Activated T-helper 1 cell treated with anti-CD3 and anti-CD28 coated beads, Interleukin-2, amount 50 U/mL, for 16 hours (primary cell): ENCODE data around the gene PLET1.

Source experiments
- DNase-seq, 2 donors: peaks; one replicate each; pipeline ENCODE4 v3.0.0-alpha.2; 2020; ENCODE audit warnings: low read depth in 1 of 2, low spot score in 1 of 2

The PLET1 gene, protein sequence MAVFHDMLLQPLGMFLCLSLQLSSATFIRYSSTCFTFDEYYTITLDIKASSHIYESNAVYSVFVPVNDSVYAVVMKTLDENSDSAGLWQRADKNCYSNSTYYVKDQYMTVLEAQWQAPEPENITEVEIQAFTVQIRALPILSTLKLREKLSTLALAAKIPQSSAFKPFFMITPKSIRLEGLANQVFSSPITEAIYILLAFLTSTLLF

DNA sequence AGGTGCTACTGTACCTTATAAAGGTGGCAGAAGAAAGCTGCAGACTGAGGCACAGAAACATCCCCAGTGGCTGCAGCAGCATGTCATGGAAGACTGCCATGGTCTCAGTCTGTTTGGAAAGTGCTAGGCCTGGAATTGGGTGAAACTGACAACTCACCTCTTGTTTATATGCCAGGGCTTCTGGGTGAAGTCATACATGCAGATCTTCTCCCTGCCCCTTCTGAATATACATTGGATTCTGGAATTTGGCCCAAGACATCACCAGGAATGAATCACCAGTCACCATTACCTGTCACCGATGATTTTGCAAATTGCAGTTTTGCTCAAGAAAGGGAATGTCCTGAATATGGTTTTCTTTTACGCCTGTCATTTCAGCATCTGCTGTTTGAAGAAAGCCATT, at the start of gene PLET1:
Gene PLET1, minus strand, starts transcription at position 371 of the 400 bp plus-strand sequence. Its CDS starts 271 bp downstream, at position 100.
- DNase-seq, result no peak

DNA sequence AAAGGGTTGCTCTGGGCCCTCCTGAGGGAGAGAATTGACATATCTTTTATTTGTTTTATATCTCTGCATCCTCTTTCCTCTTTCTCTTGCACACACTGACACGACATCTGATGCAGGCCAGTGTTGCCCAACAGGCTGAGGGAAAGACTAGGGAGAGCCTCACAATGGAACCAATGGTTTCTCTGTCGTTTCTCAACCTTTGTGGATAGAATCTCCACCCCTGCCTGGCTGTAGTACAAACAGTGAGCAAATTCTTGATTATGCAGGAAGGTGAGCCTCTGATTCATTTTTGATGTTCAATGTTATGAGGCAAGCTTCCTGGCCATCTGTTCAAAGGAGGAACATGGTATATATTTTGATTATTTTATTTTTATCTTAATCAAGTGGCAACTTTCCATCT, 49.8 kb upstream of the PLET1 start:
- DNase-seq, result no peak

GRCh38 chr11:112308651-112309050, 48.0 kb upstream of the PLET1 start:
- no peak for DNase-seq

- no peak for DNase-seq
These were observed 47.0 kb upstream of the PLET1 start for GRCh38 chr11:112307616-112308015.

- DNase-seq, result no peak
These were observed 45.6 kb upstream of the PLET1 start for GRCh38 chr11:112306230-112306629.

DNA sequence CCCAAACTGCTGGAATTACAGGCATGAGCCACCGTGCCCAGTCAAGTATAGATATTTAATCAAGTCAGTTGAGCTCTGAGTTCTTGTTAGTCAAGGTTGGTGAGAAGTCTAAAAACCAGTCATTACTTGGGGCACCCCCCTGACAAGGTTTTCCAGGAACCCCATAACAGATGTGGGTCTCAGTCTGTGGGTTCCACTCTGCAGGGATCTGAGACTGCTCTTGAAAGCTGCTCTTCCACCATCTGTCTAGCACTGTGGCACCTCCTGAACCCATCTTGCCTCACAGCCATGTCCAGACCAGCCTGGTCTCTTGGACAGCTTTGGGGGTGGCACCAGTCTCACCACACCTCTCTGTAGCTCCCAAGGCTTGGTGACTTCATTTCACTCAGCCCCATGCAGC, 44.3 kb upstream of the PLET1 start:
- DNase-seq, result no peak

- DNase-seq, result no peak
These were observed 43.0 kb upstream of the PLET1 start for GRCh38 chr11:112303616-112304015.

GRCh38 chr11:112302226-112302868, 41.7 kb upstream of the PLET1 start:
- DNase-seq, result no peak

DNA sequence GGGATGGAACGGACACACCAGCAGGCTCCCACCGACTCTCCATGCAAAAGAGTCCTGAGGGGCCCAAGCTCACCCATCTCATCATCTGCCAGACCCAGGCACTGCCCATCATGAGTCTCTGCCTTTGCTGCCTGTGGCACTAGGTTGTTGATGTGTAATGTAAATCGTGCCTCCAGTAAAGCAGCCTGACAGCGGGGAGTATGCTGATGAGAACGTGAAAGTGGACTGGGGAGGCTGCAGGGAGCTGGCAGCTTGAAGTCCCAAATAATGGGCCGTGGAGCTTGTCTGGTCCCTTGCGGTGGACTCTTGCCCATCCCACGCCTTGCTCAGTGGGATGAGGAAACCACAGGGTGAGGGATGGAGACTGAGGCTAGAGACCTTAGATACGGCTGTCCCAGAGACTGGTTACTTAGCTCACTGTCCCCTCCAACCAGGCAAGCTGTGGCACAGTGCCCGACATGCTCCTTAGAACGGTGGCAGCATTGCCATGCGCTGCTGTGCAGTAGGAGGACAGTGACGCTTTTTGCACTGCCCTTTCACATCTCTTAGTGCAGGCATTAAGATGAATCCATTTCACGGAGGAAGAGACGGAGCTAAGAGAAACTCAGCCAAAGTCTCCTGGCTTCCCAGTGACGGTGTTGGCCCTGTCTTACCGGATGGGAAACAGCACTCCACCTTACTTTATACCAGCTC, 39.6 kb upstream of the PLET1 start:
- no peak for DNase-seq

DNA sequence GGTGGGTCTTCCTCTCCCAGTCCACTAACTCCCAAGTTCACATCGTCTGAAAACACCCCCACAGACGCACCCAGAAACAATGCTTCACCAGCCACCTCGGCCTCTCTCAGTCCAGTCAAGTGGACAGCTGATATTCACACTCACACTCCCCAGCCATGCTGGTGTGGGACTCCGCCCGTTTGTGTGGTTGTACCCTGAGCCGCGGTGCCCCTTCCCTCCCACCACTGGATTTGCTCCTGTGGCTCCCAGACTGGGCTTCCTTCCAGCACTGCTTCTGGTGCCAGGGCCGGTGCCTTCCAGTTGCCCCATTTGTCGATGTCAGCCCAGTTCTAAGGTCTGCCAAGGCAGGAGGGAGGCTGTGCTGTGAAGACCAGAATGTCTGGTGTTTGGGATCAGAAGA, 37.9 kb upstream of the PLET1 start:
- no peak for DNase-seq

DNA sequence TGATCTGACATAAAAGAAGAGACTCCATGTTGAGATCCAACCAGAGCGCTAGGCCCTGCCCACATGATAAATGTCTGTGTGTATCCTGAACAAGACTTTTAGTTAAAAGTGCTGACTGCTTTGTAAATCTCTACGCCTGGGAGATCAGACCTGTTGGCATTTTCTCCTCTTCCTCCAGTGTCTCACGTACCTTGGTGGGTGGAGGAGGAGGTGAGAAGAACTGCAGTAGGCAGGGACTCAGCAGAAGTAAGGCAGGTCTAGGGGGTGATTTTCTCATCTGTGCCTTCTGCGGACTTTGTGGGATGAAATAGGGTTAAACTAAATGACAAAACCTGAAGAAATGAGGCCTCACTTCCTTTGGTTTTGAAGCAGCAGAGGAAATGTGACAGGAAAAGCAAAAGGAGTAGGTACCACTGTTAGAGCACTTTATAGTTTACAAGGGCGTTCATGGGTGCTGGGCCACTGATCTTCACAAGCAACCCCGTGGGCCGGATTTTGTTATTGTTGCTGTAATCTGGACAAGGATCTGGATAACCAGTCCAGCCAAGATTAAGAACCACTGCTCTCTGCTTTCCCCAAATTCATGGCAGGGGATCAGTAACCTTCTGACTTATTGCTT, 36.7 kb upstream of the PLET1 start:
- DNase-seq, result no peak

DNA sequence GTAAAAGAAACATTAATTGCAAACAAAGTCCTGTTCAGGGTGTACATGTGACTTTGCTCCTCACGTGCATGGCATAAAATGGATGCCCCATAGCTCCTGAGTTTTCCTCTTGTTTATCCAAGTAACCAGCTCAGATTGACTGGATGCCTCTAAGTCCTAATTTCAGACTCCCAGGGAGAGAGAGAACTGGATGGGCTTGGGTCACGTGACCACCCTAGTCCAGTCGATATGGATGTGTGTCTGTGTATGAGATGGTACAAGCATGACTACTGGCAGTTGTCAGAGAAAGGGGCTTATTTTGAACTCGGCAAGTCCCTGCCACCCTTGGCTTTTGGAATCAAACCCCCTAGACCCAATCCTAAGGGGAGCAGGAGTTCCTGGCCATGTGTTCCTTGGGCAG, 35.4 kb upstream of the PLET1 start:
- DNase-seq, result no peak

- DNase-seq, result no peak
These were observed 34.2 kb upstream of the PLET1 start for GRCh38 chr11:112294688-112295340.

DNA sequence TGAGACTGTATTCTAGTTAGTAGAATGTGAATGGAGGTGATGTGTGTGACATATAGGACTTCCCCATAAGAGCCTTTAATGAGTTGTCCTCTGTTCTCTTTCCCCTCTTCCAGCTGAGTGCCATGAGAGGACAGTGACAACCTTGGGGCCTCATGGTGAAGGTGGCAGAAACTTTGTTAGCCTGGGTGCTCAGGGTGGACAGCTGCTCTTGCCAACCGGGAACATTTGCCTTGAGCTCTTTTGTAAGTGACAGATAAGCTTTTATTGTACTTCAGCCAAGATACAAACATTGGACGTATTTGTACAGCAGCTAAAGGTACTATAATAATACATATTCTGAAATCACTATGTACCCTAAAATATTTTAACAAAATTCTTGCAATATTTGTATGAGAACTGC, 33.0 kb upstream of the PLET1 start:
- no peak for DNase-seq

DNA sequence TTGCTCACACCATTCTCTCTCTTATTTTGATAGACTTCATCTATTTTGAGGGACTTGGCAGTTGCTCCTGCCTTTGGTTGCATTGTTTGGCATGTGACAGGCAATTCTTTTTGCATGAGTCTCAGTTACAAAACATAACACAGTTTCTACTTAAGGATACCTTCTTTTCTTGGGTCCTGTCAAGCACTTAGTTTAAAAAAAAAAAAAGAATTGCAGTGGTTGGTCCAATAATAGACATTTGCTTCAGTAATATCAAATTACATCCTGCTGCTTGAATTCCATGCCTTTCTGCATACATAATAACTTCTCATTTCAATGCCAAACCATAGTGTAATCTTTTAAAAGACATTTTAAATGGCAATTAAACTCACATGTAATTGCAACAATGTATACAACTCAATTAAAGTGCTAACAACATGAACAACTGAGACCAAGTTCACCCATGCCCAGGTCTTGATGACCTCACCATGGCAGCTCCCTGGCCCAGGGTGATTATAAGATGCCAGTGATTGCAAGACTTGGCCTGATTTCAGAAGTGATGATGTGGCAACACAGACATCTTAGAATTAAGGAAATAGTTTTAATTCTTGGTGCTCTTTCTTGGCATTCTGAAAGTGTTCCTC, 32.2 kb upstream of the PLET1 start:
- DNase-seq, result no peak

DNA sequence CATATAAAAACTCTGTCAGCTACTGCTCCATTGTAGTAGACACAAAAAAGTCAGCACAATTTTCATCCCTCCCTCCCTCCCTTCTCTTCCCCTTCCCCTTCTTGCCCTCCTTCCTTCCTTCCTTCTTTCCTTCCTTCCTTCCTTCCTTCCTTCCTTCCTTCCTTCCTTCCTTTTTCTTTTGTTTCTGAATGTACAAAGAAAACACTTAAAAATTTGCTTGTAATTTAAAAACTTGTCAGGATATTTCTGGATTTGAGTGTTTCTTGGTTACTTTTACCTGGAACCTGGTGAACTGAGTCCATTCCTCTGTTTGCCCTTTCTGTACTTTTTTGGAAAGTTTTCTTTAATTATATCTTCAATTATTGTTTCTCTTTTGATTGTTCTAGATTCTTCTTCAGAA, 31.5 kb upstream of the PLET1 start:
- no peak for DNase-seq

GRCh38 chr11:112291191-112291590, 30.5 kb upstream of the PLET1 start:
- DNase-seq, result no peak

- no peak for DNase-seq
These were observed 29.8 kb upstream of the PLET1 start for GRCh38 chr11:112290493-112290850.

DNA sequence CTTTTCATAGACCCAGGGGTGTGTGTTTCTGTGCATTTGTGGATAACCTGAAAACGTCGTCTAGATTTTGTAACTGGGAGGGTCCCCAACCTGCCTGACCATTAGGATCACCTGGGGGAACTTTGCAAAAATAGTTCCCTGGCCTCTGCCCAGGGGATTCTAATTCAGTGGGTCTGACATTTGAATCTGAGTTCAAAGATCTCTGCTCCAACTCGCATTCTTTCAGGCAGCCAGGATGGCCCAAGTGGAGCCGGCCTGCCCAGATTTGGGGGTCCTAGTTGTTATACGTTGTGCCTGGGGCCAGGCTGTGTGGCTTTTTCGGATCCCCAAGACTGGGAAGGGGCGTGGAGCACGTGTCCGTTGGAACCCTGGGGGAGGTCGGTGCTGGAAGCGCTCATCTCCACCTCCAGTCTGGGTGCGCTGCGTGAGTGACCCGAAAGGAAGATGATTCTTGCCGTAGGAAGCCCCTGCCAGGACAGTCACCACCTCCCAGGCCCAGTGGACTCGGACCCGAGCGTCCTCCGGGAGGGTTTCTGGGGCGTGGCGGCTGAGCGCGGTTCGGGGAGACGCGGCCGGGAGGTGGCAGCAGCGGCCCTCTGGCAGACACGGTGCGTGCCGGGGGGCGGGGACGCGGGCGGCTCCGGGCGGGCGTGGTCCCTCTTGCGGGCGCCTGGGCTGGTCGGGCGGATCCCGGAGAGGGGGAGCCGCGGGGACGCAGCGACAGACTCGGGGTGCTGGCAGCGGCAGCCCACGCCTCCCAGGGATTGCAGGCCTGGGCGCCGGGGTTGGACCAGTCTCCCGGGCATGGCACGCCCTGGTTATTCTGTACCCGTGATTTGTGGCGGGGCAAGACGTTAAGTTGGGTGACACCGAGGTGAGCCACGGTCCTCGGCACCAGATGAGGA, 29.2 kb upstream of the PLET1 start:
- peak; percentile 65 to 72 for DNase-seq

DNA sequence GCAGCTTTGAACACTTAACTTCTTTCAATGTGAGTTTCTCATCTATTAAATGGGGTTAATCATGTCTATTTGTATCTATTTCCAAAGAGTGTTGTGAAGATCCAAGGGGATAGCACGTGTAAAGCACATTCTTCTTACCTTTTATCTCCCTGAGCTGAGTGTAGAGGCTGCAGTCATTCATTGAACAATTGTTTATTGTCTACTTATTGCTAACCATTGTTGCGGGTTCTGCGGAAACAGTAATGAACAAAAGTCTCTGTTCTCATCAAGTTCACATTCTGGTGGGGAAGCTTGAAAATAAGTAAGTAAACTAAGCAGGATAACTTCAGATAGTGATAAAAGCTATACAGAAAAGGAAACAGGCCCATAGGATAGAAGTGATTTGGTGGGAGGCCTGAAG, 27.4 kb upstream of the PLET1 start:
- DNase-seq, result no peak
